Stimulated activated CD4-positive, alpha-beta T cell treated with anti-CD3 and anti-CD28 coated beads, Interleukin-1b, Interleukin-23, amount 100 ng/mL, for 48 hours (primary cell): Measurements from ENCODE around the gene TEN1.

ENCODE experiments used
- DNase-seq: peaks from one replicate; pipeline ENCODE4 v3.0.0-alpha.2; 2020

Gene TEN1

DNA sequence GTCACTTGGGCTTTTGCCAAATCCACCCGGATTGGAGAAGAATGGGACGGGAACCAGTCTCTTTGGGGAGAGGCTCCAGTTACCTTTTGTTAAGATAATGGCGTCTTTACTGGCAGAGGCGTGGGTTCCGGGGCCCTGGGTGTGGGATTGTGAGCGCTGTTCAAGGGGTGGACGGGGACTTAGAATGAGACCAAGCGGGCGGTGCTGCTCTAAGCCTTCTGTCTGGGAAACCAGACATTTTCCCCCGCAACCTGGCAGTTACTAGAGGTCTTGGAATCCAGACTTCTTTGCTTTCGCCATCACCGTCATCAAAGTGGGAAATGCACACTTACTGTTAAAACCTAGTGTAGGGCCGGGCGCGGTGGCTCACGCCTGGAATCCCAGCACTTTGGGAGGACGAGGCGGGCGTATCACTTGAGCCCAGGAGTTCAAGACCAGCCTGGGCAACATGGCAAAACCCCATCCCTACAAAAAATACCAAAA is 706 bp downstream of the TEN1 start:
- DNase-seq, result no peak

DNA sequence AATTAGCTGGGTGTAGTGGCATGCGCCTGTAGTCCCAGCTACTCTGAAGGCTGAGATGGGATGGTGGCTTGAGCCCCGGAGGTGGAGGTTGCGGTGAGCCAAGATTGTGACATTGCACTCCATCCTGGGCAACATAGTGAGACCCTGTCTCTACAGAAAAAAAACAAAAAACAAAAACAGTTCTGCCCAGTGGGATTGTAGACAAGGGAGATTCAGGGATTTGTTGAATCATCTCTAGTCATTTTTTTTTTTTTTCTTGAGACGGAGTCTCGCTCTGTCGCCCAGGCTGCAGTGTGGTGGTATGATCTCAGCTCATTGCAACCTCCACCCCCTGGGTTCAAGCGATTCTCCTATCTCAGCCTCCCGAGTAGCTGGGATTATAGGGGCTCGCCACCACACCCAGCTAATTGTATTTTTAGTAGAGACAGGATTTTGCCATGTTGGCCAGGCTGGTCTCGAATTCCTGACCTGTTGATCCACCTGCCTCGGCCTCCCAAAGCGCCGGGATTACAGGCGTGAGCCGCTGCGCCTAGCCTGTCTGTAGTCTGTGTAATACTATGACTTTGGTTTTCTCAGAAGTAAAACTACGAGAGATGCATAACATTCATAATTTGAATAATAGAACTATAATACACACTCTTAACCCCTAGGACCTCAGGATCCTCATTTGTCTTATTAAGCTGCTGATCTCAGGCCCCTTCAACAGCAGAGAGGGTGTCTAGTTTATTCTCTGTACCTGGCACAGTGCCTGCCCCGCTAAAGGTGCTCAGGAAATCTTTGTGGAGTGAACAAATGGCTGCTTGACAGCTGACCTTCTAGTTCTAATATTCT is 1.4 kb downstream of the TEN1 start:
- no peak for DNase-seq

DNA sequence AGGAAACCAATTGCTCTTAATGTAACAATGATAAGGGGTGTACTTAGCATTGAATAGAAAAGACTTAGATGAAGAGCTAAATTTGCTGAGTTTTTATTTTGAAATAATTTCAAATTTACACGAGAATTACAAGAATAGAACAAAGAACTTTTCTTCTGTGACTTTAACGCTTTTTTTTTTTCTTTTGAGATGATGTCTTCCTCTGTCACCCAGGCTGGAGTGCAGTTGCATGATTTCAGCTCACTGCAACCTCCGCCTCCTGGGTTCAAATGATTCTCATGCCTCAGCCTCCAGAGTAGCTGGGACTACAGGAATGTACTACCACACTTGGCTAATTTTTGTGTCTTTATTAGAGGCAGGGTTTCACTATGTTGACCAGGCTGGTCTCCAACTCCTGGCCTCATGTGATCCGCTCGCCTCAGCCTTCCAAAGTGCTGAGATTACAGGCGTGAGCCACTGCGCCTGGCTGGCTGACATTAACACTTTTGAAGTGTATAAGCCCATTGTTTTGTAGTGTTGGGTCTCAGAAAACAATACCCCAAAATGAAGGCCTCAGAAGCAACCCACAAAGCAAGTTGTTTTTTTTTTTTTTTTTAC is 2.1 kb downstream of the TEN1 start:
- no peak for DNase-seq

DNA sequence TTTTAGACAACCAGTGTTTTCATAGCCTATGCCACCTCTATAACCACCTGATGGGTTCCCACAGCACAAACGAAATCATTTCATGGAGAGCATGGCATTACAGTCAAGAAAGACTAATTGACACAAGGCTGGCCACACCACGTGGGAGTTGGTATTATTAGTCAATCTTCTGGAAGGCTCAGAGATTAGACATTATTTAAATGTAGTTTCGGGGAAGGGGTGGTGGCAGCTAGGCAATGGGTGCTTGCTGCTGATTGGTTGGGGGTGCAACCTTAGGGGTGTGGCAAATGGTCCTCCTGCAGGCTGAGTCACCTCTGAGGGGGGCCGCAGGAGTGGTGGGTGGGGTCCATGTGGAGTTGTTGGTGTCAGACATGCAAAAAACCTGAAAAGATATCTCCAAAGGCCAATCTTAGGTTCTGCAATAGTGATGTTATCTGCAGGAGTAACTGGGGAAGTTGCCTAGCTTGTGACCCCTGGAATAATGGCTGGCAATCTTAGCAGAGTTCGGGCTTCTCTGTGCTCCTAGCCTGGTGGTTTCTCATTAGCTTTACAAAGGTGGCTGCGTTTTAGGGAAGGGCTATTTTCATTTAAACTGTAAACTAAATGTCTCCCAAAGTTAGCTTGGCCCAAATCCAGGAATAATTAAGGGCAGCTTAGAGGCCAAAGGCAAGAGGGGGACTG is 4.6 kb downstream of the TEN1 start:
- no peak for DNase-seq

DNA sequence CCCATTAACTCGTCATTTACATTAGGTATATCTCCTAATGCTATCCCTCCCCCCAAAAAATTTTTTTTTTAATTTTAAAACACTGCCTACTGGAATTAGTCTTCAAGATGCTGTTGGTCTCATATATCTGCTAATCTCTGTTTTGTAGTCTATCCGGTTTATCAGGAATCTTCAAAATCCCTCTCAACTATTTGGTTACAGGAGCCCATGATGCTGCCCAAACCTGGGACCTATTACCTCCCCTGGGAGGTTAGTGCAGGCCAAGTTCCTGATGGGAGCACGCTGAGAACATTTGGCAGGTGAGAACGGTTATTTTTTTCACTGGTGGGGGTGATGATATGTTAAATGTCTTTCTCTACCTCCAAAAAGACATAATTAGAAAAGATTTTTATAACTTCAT is 6.9 kb downstream of the TEN1 start:
- DNase-seq, result no peak

DNA sequence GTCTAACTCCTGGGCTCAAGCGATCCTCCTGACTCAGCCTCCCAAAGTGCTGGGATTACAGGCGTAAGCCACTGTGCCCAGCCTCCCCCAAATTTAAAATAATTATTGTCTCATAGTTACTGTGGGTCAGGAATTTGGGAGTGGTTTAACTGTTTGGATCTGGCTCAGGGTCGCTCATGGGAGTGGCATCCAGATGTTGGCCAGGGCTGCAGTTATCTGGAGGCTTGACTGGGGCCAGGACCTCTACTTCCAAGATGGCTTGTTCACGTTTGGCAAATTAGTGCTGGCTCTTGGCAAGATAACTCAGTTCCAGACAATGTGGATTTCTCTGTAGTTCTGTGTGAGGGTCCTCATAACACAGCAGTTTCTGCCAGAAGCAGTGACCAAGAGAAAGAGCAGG is 8.0 kb downstream of the TEN1 start:
- no peak for DNase-seq

DNA sequence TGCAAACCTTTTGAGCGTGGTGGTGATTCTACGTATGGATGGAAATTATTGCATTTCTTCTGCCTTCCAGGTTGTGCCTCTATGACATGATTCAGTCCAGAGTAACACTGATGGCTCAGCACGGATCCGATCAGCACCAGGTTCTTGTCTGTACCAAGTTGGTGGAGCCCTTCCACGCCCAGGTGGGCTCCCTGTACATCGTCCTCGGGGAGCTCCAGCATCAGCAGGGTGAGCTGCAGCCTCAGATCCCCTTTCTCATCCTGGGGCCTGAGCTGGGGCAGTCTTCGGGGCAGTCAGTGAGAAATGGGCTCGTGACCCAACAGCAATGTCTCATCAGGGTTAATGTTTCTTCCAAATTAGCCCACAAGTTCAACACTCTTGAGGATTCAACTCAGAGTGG is 12.4 kb downstream of the TEN1 start:
- no peak for DNase-seq

DNA sequence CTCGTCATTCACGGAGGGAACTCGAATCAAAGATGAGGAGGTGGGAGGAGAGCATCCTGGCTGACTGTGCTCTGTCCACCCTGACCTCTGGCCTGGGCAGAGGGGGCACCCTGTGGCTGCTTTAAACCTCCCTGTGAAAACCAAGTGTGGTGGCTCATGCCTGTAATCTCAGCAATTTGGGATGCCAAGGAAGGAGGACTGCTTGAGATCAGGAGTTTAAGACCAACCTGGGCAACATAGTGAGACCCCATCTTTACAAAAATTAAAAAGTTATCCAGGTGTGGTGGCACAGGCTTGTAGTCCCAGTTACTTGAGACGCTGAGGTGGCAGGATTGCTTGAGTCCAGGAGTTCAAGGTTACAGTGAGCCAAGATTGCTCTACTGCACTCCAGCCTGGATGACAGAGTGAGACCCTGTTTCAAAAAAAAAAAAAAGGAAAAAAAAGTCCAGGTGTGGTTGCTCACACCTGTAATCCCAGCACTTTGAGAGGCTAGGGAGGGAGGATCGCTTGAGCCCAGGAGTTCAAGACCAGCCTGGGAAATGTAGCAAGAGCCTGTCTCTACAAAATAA is 15.8 kb downstream of the TEN1 start:
- no peak for DNase-seq

DNA sequence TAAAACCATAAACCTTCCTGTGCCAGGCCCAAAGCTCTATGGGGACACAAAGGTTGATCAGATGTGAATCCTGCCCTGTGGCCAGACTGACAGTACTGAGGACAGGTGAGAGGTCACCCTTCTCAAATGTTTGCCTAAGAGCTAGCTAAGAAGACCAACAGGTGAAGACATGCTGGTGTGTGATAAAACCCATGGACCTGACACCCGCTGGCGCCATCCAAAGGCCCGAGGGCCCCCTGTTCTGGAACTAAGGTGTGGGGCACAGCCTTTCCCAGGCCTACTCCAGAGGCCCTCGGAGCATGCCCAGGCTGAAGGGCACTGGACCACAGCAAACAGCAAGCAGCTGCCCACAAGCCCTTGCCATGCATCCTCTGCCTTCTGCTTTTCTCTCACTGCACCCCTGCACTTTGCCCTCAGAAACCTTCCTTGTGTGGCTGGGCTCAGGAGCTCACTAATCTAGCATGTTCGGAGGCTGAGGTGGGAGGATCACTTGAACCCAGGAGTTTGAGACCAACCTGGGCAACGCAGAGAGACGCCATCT is 16.4 kb downstream of the TEN1 start:
- no peak for DNase-seq

DNA sequence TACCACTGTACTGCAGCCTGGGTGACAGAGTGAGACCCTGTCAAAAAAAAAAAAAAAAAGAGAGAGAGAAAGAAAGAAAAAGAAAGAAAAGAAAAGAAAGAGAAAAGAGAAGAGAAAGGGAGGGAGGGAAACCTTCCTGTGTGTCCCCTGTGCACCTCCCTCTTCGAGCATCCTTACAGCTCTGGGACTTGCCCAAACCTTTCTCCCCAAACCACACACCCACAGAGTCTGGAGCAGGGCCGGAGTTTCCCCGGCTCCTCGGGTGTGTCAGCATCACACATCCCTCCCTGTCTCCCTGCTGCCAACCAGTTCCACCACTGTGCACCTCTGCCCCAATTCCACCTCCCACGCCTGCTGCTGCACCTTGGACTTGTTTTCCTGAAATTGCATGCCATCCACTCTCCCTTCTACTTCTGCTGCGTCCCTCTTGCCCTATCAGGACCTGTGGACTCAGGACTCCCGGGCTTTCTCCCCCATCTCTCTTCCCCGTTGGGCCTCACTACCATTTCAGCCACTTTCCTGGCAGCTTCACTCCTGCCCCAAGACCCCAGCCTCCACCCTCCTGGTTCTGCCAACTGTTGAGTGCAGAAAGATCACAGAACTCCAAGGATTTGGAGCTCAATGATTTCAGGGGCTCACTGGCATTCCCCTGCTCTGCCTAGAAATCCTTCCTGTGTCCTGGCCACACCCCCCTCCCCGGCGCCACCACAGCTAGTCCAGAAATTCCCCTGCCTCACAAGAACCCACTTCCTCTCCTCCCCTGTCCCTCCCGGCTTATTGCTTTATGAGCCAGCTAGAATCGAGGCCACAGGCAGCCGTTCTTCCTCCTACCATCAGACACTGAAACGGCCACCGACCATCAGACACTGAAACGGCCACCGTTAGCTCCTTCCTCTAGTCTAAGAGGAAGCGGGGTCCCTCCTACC is 17.9 kb downstream of the TEN1 start:
- no peak for DNase-seq

DNA sequence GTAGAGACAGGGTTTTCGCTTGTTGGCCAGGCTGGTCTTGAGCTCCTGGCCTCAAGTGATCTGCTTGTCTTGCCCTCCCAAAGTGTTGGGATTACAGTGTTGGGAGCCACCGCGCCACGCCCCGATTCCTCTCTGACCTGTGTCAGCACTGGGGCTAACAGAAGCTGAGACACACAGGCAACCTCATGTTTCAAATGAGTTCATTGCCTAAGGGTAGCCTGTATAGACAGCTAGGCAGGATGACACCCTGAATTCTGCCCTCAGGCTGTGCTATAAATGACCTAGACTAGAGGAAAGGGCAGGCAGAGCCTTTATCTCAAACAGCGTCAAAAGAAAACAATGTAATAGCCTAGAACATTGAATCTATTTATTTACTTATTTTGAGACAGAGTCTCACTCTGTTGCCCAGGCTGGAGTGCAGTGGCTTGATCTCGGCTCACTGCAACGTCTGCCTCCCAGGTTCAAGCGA is 19.3 kb downstream of the TEN1 start:
- DNase-seq, result no peak

DNA sequence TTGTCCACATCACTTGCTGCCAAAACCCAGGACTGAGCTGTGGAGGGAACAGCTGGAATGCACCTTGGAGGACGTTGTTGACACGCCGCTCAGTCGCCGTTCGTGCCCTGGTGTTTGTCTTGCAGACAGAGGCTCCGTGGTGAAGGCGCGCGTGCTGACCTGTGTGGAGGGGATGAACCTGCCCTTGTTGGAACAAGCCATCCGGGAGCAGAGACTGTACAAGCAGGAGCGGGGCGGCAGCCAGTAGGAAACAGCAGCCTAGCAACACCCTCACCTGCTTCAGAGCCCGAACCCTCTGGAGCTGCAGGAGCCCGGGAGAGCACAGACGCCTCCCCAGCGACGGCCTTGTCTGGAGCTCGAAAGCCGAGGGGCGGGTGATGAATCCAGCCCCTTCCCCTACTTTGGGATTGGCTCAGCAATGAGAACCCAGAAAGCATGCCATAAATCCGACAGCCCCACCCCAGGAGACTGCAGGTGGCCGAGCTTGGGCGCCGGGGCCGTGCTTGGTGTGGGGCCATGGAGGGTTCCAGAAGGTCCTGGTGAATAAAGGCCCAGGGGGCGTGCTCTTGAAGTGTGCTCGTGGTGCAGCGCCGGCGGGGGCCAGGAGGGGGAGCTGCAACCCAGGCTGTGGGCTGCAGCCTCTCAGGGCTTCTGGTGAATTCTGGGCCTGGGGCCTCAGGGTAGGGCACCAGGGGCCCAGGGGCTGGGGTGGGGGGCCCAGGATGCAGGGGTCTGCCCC is 21.1 kb downstream of the TEN1 start:
- peak; percentile 68 for DNase-seq

DNA sequence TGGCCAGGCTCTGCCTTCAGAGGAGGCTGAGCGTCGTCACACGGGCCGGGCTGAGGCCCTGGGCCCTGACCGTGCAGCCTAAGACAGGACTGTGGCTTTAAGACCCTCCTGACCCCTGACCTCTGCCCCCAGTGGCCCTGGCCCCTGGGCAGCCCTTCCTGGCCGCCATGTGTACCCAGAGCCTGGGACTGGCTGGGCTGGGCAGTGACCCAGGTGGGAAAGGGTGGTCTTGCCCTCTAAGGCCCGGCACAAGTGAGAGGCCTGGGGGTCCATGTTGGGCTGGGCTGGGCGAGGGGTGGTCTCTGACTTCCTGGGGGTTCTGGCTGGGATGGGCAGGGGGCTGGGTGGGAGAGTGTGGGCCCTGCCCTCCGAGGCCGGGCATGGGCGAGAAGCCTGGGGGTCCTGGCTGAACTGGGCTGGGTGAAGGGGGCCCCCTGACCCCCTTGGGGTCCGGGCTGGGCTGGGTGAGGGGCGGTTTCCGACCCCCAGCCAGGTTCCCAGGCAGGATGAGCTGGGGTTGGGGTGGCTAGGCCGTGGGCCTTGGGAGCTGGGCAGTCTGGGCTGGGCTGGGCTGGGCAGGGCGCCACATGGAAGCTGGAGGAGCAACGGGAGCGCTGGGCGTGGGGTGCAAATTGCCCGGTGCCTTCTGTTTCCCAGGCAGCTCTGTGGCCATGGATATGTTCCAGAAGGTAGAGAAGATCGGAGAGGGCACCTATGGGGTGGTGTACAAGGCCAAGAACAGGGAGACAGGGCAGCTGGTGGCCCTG is 21.9 kb downstream of the TEN1 start, which contains the start of gene CDK3:
TSS of gene CDK3 (plus strand) at position 101 of the 767 bp plus-strand sequence. CDS start at position 672, 571 bp downstream.
- no peak for DNase-seq

DNA sequence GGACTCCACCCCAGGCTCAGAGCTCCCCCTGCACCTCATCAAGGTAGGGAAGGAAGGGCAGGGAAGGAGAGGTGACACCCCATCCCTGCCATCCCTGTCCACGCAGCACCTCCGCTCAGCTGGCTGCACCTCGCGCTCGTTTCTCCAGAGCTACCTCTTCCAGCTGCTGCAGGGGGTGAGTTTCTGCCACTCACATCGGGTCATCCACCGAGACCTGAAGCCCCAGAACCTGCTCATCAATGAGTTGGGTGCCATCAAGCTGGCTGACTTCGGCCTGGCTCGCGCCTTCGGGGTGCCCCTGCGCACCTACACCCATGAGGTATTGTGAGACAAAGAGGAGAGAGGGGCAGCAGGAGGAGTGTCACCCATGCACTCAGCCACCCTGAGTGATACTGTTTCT is 23.1 kb downstream of the TEN1 start:
- no peak for DNase-seq

DNA sequence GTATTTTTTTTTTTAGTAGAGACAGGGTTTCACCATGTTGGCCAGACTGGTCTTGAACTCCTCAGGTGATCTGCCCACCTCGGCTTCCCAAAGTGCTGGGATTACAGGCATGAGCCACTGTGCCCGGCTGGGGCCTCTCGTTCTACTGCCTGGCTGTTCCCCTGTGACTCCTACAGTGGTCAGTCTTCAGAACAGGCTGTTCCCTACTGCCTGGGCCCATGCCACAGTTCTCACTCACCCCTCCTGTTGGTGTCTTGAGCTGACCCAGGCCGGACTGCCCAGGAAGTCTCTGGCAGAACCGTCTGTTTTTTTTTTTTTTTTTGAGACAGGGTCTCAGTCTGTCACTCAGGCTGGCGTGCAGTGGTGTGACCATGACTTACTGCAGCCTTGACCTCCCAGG is 24.9 kb downstream of the TEN1 start:
- DNase-seq, result no peak

DNA sequence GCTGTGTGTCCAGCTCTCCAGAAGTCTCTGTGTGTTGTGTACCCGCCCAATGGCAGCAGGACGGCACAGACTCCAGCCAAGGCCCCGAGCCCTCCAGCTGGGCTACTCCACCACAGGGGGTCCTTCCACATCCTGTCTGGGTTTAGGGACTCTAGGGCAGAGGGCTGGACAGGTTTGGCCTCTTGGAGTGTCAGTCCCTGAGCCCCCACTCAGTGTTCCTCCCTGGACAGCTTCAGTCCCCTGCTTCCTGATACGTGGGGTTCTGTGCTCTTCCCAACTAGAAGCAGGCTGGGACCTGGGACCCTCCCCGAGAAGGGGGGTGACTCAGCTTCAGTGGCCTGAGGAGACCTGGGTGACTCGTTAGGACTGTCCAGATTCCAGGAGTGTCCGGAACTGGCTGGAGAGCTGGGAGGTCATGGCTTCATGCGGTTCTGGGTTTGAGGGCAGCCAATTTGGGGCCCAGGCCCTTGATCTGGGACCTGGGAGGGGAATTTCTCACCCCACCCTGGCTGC is 25.8 kb downstream of the TEN1 start:
- DNase-seq, result no peak

DNA sequence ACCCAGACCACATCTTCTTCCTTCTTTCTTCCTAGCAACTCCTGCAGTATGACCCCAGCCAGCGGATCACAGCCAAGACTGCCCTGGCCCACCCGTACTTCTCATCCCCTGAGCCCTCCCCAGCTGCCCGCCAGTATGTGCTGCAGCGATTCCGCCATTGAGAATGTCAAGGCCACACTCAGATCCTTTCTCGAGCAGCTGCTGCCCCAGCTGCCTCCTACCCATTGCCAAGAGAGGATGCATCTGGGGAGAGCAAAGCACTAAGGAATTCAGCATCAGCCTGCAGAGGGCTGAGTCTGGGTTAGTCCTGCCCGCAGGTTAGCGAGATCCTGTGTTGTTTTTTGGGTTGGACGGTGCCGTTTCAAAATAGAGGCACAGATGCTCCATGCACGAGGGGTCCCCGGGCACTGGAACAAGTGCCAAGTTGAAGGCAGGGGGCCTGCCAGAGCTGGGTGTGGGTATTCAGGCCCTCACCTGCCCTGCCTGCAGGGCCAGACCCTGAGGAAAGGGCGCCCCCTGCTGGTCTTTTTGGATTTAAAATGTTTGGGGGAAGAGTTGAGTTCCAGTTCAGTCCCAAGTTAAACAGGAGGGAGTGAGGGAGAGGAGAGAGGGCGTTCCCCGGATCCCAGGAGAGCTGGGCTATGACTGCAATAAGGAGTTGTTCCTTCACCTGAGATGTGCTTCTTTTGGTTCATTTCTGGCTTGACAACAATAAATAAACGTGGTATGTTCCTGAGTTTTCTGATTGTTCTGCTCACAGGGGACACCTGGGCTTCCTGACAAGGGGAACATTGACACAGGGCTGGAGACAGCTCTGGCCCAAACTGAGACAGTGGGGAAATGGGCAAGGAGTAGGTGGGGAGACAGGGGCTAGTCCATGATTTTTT is 26.5 kb downstream of the TEN1 start:
- DNase-seq, result peak; percentile 79

DNA sequence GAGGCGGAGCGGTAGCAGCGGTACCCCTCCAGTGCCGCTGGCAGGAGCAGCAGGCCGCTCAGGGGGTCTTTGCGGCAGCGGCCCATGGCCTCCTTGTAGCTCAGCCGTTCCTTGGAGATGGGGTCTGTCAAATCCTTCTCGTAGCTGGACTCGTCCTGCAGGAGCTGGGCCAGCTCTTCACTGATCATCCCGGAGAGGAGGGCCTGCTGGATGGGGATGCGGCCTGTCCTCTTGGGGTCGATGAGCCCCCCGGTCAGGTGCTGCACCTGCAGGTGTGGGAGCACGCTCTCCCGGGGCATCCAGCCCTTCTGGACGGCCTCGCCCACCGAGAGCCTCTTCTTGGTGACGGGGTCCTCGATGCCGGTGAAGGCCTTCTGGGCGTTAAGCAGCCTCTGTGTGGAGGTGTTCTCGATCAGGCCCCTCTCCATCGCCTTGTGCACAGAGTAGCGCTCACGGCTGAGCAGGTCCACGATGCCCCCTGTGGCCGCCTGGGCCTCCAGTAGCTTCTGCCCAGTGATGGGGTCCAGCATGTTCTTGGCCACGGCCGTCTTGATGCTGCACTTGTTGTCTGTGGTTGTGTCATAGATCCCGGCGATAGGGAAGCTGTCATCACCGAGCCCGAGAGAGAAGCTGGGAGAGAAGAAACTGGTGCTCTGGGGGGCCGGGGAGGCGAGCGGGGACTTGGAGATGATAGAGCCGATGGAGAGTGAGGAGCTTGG is 28.2 kb downstream of the TEN1 start:
- no peak for DNase-seq

DNA sequence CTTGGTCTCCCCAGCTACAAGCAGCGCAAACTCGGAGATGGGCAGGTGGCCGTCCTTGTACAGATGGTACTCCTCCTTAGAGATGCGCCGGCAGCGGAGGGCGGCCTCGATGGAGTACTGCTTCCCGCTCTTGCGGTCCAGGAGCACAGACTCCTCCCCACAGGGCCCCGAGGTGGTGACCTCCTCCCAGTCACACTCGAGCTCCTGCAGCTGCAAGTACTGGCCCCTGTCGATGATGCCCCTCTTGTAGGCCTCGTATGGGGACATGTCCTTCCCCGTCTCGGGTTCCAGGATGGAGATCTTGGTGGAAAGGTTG is 28.8 kb downstream of the TEN1 start:
- DNase-seq, result no peak
